Breast epithelium (tissue), 4 donors: ENCODE data around the gene F12. TPM values are rescaled to one million over a fixed set of nuclear protein-coding genes. Genes with fewer than 3 reads are reported as not detected.

ENCODE experiments used
- DNase-seq, 2 donors: peaks; one replicate each; pipeline ENCODE4 v3.0.0-alpha.2; 2019; ENCODE audit warnings: low spot score in 2 of 2
- H3K27ac ChIP-seq, 2 donors: fragments of 200-600 bp; sonication (generic) in 1 of 2; one replicate each; pipeline ENCODE4 v1.5.1; 2016 to 2019; ENCODE audit warnings: mild to moderate bottlenecking in 1 of 2
- H3K27me3 ChIP-seq, 2 donors: fragments of 200-600 bp; sonication (generic) in 1 of 2; one replicate each; pipeline versions ENCODE4 v1.5.1 to v1.6.0; 2017 to 2019; ENCODE audit warnings: control low read depth in 1 of 2, mild to moderate bottlenecking in 1 of 2
- H3K36me3 ChIP-seq: fragments of 200-600 bp; one replicate; pipeline ENCODE4 v1.5.1; 2019
- H3K4me1 ChIP-seq, 2 donors: fragments of 200-600 bp; sonication (generic); one replicate each; pipeline ENCODE4 v1.5.1; 2016 to 2019; ENCODE audit warnings: control low read depth in 1 of 2
- H3K4me3 ChIP-seq, 3 donors: fragments of 200-600 bp; sonication (generic); 1 replicate in 2 of 3; 2 replicates in 1 of 3; pipeline ENCODE4 v1.5.1; 2016 to 2019; ENCODE audit warnings: mild to moderate bottlenecking in 3 of 3, moderate library complexity in 2 of 3
- H3K9me3 ChIP-seq, 2 donors: fragments of 200-600 bp; sonication (generic) in 1 of 2; one replicate each; pipeline ENCODE4 v1.5.1; 2016 to 2019; ENCODE audit warnings: control low read depth in 1 of 2
- CTCF ChIP-seq, 3 donors: fragments of 450-650 bp; IDR thresholded peaks; one replicate each; pipeline ENCODE4 v1.5.1; 2016 to 2017; ENCODE audit warnings: antibody characterized with exemption in 3 of 3, mild to moderate bottlenecking in 3 of 3, moderate library complexity in 3 of 3
- POLR2A ChIP-seq: fragments of 450-650 bp; IDR thresholded peaks from one replicate; pipeline ENCODE4 v1.6.1; 2016; ENCODE audit warnings: antibody characterized with exemption, mild to moderate bottlenecking, moderate library complexity
- POLR2AphosphoS5 ChIP-seq, 3 donors: sonication (generic); formaldehyde crosslinking; IDR thresholded peaks; one replicate each; pipeline ENCODE4 v1.6.1; 2017; ENCODE audit warnings: antibody characterized with exemption in 3 of 3
- intact Hi-C: fragments of 100-400 bp; cut with DNase I; formaldehyde crosslinking; loops from one replicate; pipeline ENCODE4 v1.15.1; 2023; ENCODE audit warnings: low total_unique reads
- total RNA-seq, 3 donors: library from RNA; depleted of rRNA; stranded (reverse); fragments of >200 nt; gene quantifications; one replicate each; pipeline ENCODE4 v1.1.0, GENCODE V29; 2016

F12 gene
- total RNA-seq, 3 donors from 2014 or later, result 0.64 to 2.9 (median 2.6) TPM

GRCh38 chr5:177382423-177383029, 26.8 kb downstream of the F12 start:
- TF ChIP-seq CTCF (IDR thresholded peaks at IDR 0.05), result no peak
- TF ChIP-seq POLR2A, result no peak
- TF ChIP-seq POLR2AphosphoS5 (IDR thresholded peaks at IDR 0.05), result no peak
- no peaks in the 10 kb centered on the region for H3K4me1 ChIP-seq
- no peak overlapping the region for H3K4me3 ChIP-seq
- H3K36me3 ChIP-seq, result no peaks in the 10 kb centered on the region
- no peaks in the 10 kb centered on the region for H3K27me3 ChIP-seq
- no peak for DNase-seq
- intact Hi-C loops, result no loop called here
- H3K27ac ChIP-seq, result no peak overlapping the region
- H3K9me3 ChIP-seq, result no peaks in the 10 kb centered on the region

- H3K27me3 ChIP-seq, result no peaks in the 10 kb centered on the region
- intact Hi-C loops, result no loop called here
- TF ChIP-seq POLR2AphosphoS5 (IDR thresholded peaks at IDR 0.05), result no peak
- TF ChIP-seq POLR2A, result no peak
- no peak for TF ChIP-seq CTCF (IDR thresholded peaks at IDR 0.05)
- no peaks in the 10 kb centered on the region for H3K36me3 ChIP-seq
- H3K27ac ChIP-seq, result no peak overlapping the region
- H3K4me1 ChIP-seq, result no peaks in the 10 kb centered on the region
- DNase-seq, result no peak
- H3K4me3 ChIP-seq, result no peak overlapping the region
- H3K9me3 ChIP-seq, result no peaks in the 10 kb centered on the region
These were observed 28.6 kb downstream of the F12 start for GRCh38 chr5:177380805-177381126.

- no peaks in the 10 kb centered on the region for H3K36me3 ChIP-seq
- H3K4me3 ChIP-seq, result no peak overlapping the region
- no peaks in the 10 kb centered on the region for H3K9me3 ChIP-seq
- intact Hi-C loops, result no loop called here
- no peak for DNase-seq
- no peak for TF ChIP-seq CTCF (IDR thresholded peaks at IDR 0.05)
- TF ChIP-seq POLR2AphosphoS5 (IDR thresholded peaks at IDR 0.05), result no peak
- no peak for TF ChIP-seq POLR2A
- H3K27me3 ChIP-seq, result no peaks in the 10 kb centered on the region
- no peak overlapping the region for H3K27ac ChIP-seq
- H3K4me1 ChIP-seq, result no peaks in the 10 kb centered on the region
These were observed 30.2 kb downstream of the F12 start for GRCh38 chr5:177378884-177379883.

- H3K27ac ChIP-seq, result no peak overlapping the region
- no peak for TF ChIP-seq CTCF (IDR thresholded peaks at IDR 0.05)
- H3K27me3 ChIP-seq, result no peaks in the 10 kb centered on the region
- H3K4me3 ChIP-seq, result no peak overlapping the region
- H3K9me3 ChIP-seq, result no peaks in the 10 kb centered on the region
- no peak for DNase-seq
- intact Hi-C loops, result no loop called here
- H3K36me3 ChIP-seq, result no peaks in the 10 kb centered on the region
- no peaks in the 10 kb centered on the region for H3K4me1 ChIP-seq
These were observed 31.2 kb downstream of the F12 start for GRCh38 chr5:177377851-177378776.
